ENCODE results near the gene KRT72.

The KRT72 gene

GRCh38 chr12:52539083-52539820, 62.0 kb downstream of the KRT72 start:
- DNase-seq, result no peak

DNA sequence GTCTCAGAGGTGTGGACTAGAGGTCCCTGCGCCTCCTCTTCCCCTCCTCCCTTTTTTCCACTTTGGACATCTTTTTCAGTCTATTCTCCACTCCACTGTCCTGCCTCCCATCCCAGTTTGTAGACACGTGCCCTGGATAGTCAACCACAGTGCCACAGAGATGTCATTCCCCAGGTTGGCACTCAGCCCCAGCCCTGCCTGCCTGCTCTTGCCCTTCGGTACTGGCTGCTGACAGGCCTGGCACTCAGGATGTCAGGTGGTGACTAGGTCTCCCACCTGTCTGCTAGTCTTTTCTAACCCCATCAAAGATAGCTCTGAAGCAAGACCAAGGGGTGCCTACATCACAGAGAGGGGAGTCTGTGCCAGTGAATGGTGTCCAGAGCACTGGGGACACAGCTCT, 64.2 kb downstream of the KRT72 start:
- DNase-seq, result no peak
